ENCODE results near the gene ZNF157.
A peak's percentile ranks its signal among the peaks of the same experiment; 100 is the strongest.

ZNF157 gene

DNA sequence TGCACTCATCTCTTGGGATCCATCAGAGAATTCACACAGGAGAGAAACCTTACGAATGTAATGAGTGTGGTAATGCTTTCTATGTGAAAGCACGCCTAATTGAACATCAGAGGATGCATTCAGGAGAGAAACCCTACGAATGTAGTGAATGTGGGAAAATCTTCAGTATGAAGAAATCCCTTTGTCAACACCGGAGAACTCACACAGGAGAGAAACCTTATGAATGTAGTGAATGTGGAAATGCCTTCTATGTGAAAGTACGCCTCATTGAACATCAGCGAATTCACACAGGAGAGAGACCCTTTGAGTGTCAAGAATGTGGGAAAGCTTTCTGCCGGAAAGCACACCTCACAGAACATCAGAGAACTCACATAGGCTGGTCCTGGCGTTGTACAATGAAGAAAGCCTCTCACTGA is 42.8 kb downstream of the ZNF157 start (continued):
- TF ChIP-seq, protein P1, sequence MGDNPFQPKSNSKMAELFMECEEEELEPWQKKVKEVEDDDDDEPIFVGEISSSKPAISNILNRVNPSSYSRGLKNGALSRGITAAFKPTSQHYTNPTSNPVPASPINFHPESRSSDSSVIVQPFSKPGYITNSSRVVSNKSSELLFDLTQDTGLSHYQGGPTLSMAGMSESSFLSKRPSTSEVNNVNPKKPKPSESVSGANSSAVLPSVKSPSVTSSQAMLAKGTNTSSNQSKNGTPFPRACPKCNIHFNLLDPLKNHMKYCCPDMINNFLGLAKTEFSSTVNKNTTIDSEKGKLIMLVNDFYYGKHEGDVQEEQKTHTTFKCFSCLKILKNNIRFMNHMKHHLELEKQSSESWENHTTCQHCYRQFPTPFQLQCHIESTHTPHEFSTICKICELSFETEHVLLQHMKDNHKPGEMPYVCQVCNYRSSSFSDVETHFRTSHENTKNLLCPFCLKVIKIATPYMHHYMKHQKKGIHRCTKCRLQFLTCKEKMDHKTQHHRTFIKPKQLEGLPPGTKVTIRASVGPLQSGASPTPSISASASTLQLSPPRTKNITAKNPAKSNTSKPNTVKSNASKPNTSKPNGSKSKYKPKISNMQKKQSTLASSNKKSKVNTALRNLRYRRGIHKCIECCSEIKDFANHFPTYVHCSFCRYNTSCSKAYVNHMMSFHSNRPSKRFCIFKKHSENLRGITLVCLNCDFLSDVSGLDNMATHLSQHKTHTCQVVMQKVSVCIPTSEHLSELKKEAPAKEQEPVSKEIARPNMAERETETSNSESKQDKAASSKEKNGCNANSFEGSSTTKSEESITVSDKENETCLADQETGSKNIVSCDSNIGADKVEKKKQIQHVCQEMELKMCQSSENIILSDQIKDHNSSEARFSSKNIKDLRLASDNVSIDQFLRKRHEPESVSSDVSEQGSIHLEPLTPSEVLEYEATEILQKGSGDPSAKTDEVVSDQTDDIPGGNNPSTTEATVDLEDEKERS (tag by site-specific recombination; IDR thresholded peaks at IDR 0.05): 0 out of 2 replicates have a peak, but pooled peaks have one; percentile 57

DNA sequence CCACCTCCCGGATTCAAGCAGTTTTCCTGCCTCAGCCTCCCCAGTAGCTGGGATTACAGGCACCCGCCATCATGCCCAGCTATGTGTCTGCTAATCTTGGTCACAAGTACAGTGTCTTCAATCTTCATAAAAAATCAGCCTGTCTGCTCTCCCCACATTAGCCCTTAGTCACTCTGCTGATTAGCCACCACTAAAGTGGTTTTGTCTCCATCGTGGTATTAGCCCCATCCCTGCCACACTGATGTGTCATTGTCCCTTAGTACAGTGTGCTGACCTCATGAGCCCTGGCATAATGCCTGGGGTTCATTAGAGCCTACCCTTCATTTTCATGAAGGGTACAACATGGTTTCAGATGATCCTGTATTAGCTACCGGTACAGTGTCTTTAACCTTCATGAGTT is 49.9 kb downstream of the ZNF157 start:
- TF ChIP-seq ZBTB7A (tag by site-specific recombination; IDR thresholded peaks at IDR 0.05; ENCODE audit: low read depth): no peak
- TF ChIP-seq SP2 (tag by site-specific recombination; IDR thresholded peaks at IDR 0.05): no peak
- Histone ChIP-seq H3K9me3 (ENCODE audit: control insufficient read depth, insufficient read depth, low read depth, low read length) (no peaks in the 10 kb centered on the region), H3K4me1 (ENCODE audit: control insufficient read depth, insufficient read depth, low read length) (no peaks in the 10 kb centered on the region), H3K36me3 (ENCODE audit: control insufficient read depth in 2 of 2, insufficient read depth in 1 of 2, low read length in 2 of 2) (no peaks in the 10 kb centered on the region), H3K27ac (ENCODE audit: extremely low read depth, low read depth, low read length) (no peak overlapping the region), H3K4me3 (ENCODE audit: low read depth, low read length) (no peak overlapping the region)
- ChIA-PET POLR2A (no interaction called here), CTCF (interaction anchor here (0.6 kb wide), 1 partner anchor 71 kb away, joined by 6 read pairs; no protein-coding TSS in a partner anchor)

DNA sequence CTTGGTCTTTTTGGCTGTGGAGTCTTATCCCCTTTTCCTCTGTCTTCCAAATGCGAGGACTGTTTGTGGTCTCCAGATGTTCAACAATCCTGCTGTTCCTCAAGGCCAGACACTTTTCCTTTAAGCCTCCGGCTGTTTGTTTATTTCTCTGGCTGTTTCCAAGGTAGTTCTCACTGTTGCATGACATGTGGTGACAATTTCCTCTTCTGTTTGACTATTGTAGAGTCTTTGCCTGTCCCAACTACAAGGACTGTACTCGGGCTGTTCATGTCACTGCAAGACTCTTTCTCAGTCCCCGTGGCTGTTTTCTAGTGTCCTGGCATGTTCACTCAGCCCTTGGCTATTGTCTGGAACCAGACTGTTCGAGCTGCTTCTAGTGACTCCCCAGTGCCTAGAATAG is 50.6 kb downstream of the ZNF157 start:
- TF ChIP-seq ZNF544 (tag by site-specific recombination; IDR thresholded peaks at IDR 0.05) (no peak), ZNF121 (tag by site-specific recombination; IDR thresholded peaks at IDR 0.05) (no peak), OSR2 (tag by site-specific recombination; IDR thresholded peaks at IDR 0.05) (no peak), ZNF571 (tag by site-specific recombination; IDR thresholded peaks at IDR 0.05) (no peak), KLF16 (tag by site-specific recombination; IDR thresholded peaks at IDR 0.05) (no peak), SP2 (tag by site-specific recombination; IDR thresholded peaks at IDR 0.05) (no peak), ZNF549 (tag by site-specific recombination; IDR thresholded peaks at IDR 0.05) (no peak), GLIS1 (tag by site-specific recombination; IDR thresholded peaks at IDR 0.05) (no peak), ZNF501 (tag by site-specific recombination; IDR thresholded peaks at IDR 0.05) (no peak), ZBTB7A (tag by site-specific recombination; IDR thresholded peaks at IDR 0.05; ENCODE audit: low read depth) (no peak), ZNF335 (tag by site-specific recombination; conservative IDR thresholded peaks at IDR 0.05) (no peak), MEIS1 (CRISPR knock-in tag; IDR thresholded peaks at IDR 0.05; ENCODE audit: borderline replicate concordance) (no peak), ZNF624 (tag by site-specific recombination; IDR thresholded peaks at IDR 0.05) (no peak)
- TF ChIP-seq, protein P2, sequence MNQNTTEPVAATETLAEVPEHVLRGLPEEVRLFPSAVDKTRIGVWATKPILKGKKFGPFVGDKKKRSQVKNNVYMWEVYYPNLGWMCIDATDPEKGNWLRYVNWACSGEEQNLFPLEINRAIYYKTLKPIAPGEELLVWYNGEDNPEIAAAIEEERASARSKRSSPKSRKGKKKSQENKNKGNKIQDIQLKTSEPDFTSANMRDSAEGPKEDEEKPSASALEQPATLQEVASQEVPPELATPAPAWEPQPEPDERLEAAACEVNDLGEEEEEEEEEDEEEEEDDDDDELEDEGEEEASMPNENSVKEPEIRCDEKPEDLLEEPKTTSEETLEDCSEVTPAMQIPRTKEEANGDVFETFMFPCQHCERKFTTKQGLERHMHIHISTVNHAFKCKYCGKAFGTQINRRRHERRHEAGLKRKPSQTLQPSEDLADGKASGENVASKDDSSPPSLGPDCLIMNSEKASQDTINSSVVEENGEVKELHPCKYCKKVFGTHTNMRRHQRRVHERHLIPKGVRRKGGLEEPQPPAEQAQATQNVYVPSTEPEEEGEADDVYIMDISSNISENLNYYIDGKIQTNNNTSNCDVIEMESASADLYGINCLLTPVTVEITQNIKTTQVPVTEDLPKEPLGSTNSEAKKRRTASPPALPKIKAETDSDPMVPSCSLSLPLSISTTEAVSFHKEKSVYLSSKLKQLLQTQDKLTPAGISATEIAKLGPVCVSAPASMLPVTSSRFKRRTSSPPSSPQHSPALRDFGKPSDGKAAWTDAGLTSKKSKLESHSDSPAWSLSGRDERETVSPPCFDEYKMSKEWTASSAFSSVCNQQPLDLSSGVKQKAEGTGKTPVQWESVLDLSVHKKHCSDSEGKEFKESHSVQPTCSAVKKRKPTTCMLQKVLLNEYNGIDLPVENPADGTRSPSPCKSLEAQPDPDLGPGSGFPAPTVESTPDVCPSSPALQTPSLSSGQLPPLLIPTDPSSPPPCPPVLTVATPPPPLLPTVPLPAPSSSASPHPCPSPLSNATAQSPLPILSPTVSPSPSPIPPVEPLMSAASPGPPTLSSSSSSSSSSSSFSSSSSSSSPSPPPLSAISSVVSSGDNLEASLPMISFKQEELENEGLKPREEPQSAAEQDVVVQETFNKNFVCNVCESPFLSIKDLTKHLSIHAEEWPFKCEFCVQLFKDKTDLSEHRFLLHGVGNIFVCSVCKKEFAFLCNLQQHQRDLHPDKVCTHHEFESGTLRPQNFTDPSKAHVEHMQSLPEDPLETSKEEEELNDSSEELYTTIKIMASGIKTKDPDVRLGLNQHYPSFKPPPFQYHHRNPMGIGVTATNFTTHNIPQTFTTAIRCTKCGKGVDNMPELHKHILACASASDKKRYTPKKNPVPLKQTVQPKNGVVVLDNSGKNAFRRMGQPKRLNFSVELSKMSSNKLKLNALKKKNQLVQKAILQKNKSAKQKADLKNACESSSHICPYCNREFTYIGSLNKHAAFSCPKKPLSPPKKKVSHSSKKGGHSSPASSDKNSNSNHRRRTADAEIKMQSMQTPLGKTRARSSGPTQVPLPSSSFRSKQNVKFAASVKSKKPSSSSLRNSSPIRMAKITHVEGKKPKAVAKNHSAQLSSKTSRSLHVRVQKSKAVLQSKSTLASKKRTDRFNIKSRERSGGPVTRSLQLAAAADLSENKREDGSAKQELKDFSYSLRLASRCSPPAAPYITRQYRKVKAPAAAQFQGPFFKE (tag by site-specific recombination; IDR thresholded peaks at IDR 0.05; ENCODE audit: borderline replicate concordance): no peak
- TF ChIP-seq, protein P3, sequence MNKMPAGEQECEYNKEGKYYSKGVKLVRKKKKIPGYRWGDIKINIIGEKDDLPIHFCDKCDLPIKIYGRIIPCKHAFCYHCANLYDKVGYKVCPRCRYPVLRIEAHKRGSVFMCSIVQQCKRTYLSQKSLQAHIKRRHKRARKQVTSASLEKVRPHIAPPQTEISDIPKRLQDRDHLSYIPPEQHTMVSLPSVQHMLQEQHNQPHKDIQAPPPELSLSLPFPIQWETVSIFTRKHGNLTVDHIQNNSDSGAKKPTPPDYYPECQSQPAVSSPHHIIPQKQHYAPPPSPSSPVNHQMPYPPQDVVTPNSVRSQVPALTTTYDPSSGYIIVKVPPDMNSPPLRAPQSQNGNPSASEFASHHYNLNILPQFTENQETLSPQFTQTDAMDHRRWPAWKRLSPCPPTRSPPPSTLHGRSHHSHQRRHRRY (tag by site-specific recombination; IDR thresholded peaks at IDR 0.05): no peak
- TF ChIP-seq, protein P1 (tag by site-specific recombination; IDR thresholded peaks at IDR 0.05): no peak
- TF ChIP-seq, protein P4, sequence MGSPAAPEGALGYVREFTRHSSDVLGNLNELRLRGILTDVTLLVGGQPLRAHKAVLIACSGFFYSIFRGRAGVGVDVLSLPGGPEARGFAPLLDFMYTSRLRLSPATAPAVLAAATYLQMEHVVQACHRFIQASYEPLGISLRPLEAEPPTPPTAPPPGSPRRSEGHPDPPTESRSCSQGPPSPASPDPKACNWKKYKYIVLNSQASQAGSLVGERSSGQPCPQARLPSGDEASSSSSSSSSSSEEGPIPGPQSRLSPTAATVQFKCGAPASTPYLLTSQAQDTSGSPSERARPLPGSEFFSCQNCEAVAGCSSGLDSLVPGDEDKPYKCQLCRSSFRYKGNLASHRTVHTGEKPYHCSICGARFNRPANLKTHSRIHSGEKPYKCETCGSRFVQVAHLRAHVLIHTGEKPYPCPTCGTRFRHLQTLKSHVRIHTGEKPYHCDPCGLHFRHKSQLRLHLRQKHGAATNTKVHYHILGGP (tag by site-specific recombination; IDR thresholded peaks at IDR 0.05): no peak
- ChIA-PET POLR2A (no interaction called here), CTCF (interaction anchor here (0.6 kb wide), 1 partner anchor 72 kb away, joined by 6 read pairs; no protein-coding TSS in a partner anchor)
- no peaks in the 10 kb centered on the region for H3K9me3 ChIP-seq (ENCODE audit: control insufficient read depth, insufficient read depth, low read depth, low read length)
- no peak overlapping the region for H3K4me3 ChIP-seq (ENCODE audit: low read depth, low read length)
- H3K36me3 ChIP-seq (ENCODE audit: control insufficient read depth in 2 of 2, insufficient read depth in 1 of 2, low read length in 2 of 2): no peaks in the 10 kb centered on the region
- H3K4me1 ChIP-seq (ENCODE audit: control insufficient read depth, insufficient read depth, low read length): no peaks in the 10 kb centered on the region
- no peak overlapping the region for H3K27ac ChIP-seq (ENCODE audit: extremely low read depth, low read depth, low read length)
